Glutamatergic neuron (in vitro differentiated cells): ENCODE results near the gene NHS. TPM values are rescaled to one million over a fixed set of nuclear protein-coding genes. Genes with fewer than 3 reads are reported as not detected.

ENCODE experiments used
- DNase-seq: peaks from one replicate; pipeline ENCODE4 v3.0.0; 2022
- H3K27ac Mint-ChIP-seq: one replicate; pipeline ENCODE4 v1.8.0; 2020; ENCODE audit warnings: mild to moderate bottlenecking, mixed read lengths, inconsistent platforms; ENCODE audit not compliant: unreplicated experiment
- H3K27me3 Mint-ChIP-seq: one replicate; pipeline ENCODE4 v1.8.0; 2020; ENCODE audit warnings: mild to moderate bottlenecking, moderate library complexity, mixed read lengths, inconsistent platforms; ENCODE audit not compliant: unreplicated experiment
- H3K36me3 Mint-ChIP-seq: one replicate; pipeline ENCODE4 v1.8.0; 2020; ENCODE audit warnings: mild to moderate bottlenecking, mixed read lengths, inconsistent platforms; ENCODE audit not compliant: unreplicated experiment
- H3K4me1 Mint-ChIP-seq: one replicate; pipeline ENCODE4 v1.8.0; 2020; ENCODE audit warnings: mild to moderate bottlenecking, low read depth, mixed read lengths, inconsistent platforms; ENCODE audit not compliant: unreplicated experiment
- H3K4me3 Mint-ChIP-seq: one replicate; pipeline ENCODE4 v1.8.0; 2020; ENCODE audit warnings: mild to moderate bottlenecking, mixed read lengths, inconsistent platforms; ENCODE audit not compliant: unreplicated experiment
- H3K9me3 Mint-ChIP-seq: one replicate; pipeline ENCODE4 v1.8.0; 2020; ENCODE audit warnings: mild to moderate bottlenecking, moderate library complexity, mixed read lengths, inconsistent platforms; ENCODE audit not compliant: unreplicated experiment
- total RNA-seq: library from RNA; stranded (reverse); fragmentation: NEBNext Ultra II Directional; extraction: Animal tissue kit (Norgen Biotek cat#: 25700); gene quantifications from one replicate; pipeline ENCODE4 v1.2.1, GENCODE V29; 2021; ENCODE audit not compliant: unreplicated experiment
- TF ChIP-seq, protein P1 (sequence below): fragments of 200-600 bp; sonication (generic); IDR thresholded peaks from one replicate; pipeline ENCODE4 v1.5.0; 2021; ENCODE audit not compliant: partially characterized antibody, unreplicated experiment

Gene NHS
- total RNA-seq, 1 donor from 2014 or later = 9.1 TPM

DNA sequence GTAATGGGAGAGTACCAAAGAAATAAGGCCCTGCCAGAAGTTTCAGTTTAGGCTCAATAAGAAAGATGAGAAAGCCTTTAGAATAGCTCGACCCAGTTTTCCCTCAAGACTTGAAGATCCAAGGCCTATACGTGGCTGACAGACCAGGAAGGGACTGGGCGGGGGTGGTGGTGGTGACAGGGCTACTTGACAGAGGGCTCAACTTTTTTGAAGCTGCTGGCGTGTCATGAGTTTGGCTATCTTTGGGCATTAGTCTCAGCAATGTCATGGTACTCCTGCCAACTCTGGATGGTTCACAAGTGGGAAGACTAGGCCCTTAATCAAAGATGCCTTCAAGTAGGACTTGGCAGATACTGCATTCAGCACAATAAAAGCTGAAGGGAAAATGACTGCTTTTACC is 262.2 kb downstream of the NHS start:
- Mint-ChIP-seq H3K36me3 (no peaks in the 10 kb centered on the region), H3K4me3 (no peak overlapping the region), H3K27ac (no peak overlapping the region), H3K4me1 (peaks cover 4% of the 10 kb centered on the region), H3K27me3 (peaks cover 3% of the 10 kb centered on the region), H3K9me3 (no peaks in the 10 kb centered on the region)
- TF ChIP-seq, protein P1, sequence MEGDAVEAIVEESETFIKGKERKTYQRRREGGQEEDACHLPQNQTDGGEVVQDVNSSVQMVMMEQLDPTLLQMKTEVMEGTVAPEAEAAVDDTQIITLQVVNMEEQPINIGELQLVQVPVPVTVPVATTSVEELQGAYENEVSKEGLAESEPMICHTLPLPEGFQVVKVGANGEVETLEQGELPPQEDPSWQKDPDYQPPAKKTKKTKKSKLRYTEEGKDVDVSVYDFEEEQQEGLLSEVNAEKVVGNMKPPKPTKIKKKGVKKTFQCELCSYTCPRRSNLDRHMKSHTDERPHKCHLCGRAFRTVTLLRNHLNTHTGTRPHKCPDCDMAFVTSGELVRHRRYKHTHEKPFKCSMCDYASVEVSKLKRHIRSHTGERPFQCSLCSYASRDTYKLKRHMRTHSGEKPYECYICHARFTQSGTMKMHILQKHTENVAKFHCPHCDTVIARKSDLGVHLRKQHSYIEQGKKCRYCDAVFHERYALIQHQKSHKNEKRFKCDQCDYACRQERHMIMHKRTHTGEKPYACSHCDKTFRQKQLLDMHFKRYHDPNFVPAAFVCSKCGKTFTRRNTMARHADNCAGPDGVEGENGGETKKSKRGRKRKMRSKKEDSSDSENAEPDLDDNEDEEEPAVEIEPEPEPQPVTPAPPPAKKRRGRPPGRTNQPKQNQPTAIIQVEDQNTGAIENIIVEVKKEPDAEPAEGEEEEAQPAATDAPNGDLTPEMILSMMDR = no peak
- no peak for DNase-seq

DNA sequence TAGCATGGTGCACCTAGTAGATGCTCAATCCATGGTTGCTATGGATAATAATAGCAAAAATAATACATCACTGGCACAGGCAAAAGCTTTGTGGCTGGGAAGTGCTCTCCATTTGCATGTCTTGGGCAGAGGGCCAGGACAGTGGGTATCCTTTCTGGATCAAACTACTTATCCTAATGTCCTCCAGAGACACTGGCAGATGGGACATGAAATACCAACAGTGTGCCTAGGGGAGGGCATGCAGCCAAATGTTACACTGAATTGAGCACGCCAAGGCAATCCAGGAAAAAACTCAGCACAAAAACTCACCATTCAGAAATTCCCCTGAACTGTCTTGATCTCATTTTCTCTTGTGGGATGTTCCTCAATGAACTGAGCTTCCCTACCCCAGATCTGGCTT is 263.7 kb downstream of the NHS start:
- Mint-ChIP-seq H3K27ac (no peak overlapping the region), H3K9me3 (no peaks in the 10 kb centered on the region), H3K27me3 (peaks cover 3% of the 10 kb centered on the region), H3K4me1 (peaks cover 2% of the 10 kb centered on the region), H3K36me3 (no peaks in the 10 kb centered on the region), H3K4me3 (no peak overlapping the region)
- TF ChIP-seq, protein P1 = no peak
- DNase-seq = no peak

DNA sequence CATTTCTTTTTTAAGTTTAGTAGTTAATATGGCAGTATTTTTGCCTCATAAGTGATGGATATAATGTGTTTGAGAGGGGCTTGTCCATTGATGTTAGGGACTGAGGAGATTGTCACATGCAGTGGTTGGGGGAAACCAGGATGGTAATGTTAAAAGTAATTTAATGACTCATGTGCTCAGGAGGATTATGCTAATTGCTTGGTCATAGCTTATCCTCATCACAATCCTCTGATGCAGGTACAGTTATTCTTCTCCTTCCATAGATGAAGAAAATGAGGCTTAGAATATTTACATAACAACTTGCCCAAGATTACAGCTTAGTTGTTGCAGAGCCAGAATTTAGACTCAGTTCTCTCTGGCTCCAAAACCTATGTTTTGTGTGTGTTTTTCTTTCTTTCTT is 267.9 kb downstream of the NHS start:
- no peak for DNase-seq
- no peaks in the 10 kb centered on the region for H3K36me3 Mint-ChIP-seq
- H3K27ac Mint-ChIP-seq = no peak overlapping the region
- H3K4me3 Mint-ChIP-seq = no peak overlapping the region
- no peaks in the 10 kb centered on the region for H3K27me3 Mint-ChIP-seq
- TF ChIP-seq, protein P1 = no peak
- H3K9me3 Mint-ChIP-seq = no peaks in the 10 kb centered on the region
- H3K4me1 Mint-ChIP-seq = no peaks in the 10 kb centered on the region

DNA sequence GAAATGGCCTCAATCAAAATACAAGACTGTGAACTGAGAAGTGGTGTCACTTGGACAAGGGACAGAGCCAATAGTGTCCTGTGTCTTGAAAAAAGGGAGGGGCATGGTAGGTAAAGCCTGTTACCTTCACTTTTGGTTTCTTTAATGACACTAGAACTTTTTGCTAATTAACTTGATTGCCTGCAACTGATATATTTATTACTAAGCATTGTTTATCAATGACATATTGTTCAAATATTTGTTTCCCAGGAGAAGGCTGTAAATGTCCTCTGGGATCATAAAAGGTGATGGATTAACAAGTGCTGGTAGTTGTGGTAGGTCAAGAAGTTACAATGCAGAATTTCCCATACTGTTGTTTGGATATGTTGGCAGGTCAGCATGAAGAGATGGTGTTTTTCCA is 268.5 kb downstream of the NHS start:
- DNase-seq = no peak
- TF ChIP-seq, protein P1 = no peak
- Mint-ChIP-seq H3K36me3 (no peaks in the 10 kb centered on the region), H3K4me1 (no peaks in the 10 kb centered on the region), H3K27me3 (no peaks in the 10 kb centered on the region), H3K27ac (no peak overlapping the region), H3K4me3 (no peak overlapping the region), H3K9me3 (no peaks in the 10 kb centered on the region)

DNA sequence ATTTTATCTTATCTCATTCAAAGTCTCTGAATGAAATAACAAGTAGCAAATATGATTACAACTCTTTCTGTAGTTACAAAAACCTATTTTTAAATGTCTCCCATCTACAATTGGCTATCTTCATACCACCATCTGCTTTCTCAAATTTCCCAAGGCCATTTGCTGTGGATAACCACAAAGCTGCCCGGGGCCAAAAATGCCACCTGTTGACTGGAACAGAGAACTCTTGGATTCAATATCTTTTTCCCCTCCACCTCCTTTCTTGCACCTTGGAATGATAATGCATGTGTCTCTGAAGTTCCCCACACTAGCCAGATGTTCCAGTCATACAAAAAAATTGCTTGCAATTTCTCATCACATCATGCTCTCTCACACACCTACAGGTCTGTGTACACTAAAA is 269.0 kb downstream of the NHS start:
- Mint-ChIP-seq H3K27ac (no peak overlapping the region), H3K27me3 (no peaks in the 10 kb centered on the region), H3K9me3 (no peaks in the 10 kb centered on the region), H3K36me3 (no peaks in the 10 kb centered on the region), H3K4me3 (no peak overlapping the region), H3K4me1 (no peaks in the 10 kb centered on the region)
- TF ChIP-seq, protein P1 = no peak
- DNase-seq = no peak
